Measurements from ENCODE around the gene CDC25B.

DNA sequence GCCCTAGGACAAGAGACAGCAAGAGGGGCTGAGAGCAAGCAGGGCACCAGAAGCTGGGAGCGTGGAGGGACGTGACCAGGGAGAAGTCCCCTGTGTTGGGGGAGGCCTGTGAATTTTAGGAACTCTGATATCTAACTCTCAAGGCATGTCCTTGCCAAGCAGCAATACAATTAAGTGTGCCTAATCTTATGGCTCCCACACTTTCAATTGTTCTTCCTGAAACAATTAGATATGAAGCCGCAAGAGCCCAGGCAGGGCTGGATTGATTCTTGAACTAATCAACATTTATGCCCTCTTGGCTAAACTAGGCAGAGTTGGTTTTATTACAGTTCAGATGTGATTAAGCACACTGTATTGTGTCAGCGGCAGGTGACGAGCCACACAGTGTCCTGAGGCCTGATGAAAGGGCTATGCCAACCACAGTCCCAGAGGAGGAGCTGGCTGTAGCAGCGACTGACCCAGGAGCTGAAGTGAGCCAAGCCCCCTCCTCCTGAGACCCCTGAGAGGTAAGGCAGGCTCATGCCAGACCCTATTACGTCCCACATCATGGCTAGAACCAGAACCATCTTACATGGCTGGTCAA, 46.3 kb downstream of the CDC25B start:
- TF ChIP-seq, protein P1, sequence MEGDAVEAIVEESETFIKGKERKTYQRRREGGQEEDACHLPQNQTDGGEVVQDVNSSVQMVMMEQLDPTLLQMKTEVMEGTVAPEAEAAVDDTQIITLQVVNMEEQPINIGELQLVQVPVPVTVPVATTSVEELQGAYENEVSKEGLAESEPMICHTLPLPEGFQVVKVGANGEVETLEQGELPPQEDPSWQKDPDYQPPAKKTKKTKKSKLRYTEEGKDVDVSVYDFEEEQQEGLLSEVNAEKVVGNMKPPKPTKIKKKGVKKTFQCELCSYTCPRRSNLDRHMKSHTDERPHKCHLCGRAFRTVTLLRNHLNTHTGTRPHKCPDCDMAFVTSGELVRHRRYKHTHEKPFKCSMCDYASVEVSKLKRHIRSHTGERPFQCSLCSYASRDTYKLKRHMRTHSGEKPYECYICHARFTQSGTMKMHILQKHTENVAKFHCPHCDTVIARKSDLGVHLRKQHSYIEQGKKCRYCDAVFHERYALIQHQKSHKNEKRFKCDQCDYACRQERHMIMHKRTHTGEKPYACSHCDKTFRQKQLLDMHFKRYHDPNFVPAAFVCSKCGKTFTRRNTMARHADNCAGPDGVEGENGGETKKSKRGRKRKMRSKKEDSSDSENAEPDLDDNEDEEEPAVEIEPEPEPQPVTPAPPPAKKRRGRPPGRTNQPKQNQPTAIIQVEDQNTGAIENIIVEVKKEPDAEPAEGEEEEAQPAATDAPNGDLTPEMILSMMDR (IDR thresholded peaks at IDR 0.05; ENCODE audit: low read depth, low read length, missing input control): no peak
- no peak for TF ChIP-seq FOXA1 (IDR thresholded peaks at IDR 0.05)
- no peak for TF ChIP-seq SP1 (IDR thresholded peaks at IDR 0.05)
- no peak for TF ChIP-seq RXRA (IDR thresholded peaks at IDR 0.05)
- no peak for TF ChIP-seq REST (IDR thresholded peaks at IDR 0.05)
- TF ChIP-seq EGR1 (IDR thresholded peaks at IDR 0.05; ENCODE audit: low read depth in 2 of 2): no peak
- no peak for TF ChIP-seq TAF1 (conservative IDR thresholded peaks at IDR 0.05)
- TF ChIP-seq NR2F2 (IDR thresholded peaks at IDR 0.05): no peak
- TF ChIP-seq RAD21 (IDR thresholded peaks at IDR 0.05): no peak
- no peak for TF ChIP-seq MAX (IDR thresholded peaks at IDR 0.05)
